Measurements from ENCODE around the gene ELP4.

ELP4 gene

GRCh38 chr11:31795706-31796498 lies 286.3 kb downstream of the ELP4 start:
- Histone ChIP-seq H3K4me2 (no peak overlapping the region), H3K27me3 (ENCODE audit: insufficient read depth, low read depth) (no peaks in the 10 kb centered on the region), H3K79me2 (ENCODE audit: insufficient read depth, low read depth) (no peaks in the 10 kb centered on the region), H2AFZ (ENCODE audit: low read depth) (no peak overlapping the region), H3K36me3 (ENCODE audit: insufficient read depth) (no peaks in the 10 kb centered on the region), H3K4me1 (ENCODE audit: low read depth, poor library complexity, severe bottlenecking) (no peaks in the 10 kb centered on the region), H3K4me3 (IDR thresholded peaks at IDR 0.05; ENCODE audit: insufficient read depth, low read depth, low read length) (no peak overlapping the region), H3K27ac (no peak overlapping the region), H4K20me1 (ENCODE audit: insufficient read depth) (no peaks in the 10 kb centered on the region), H3K9ac (no peak overlapping the region)
- no peak for TF ChIP-seq CTCF (conservative IDR thresholded peaks at IDR 0.05; ENCODE audit: low read depth, low read length)

- Histone ChIP-seq H3K27me3 (ENCODE audit: insufficient read depth, low read depth) (no peaks in the 10 kb centered on the region), H3K27ac (no peak overlapping the region)
Observed at GRCh38 chr11:31796499-31797189, 287.1 kb downstream of the ELP4 start.

GRCh38 chr11:31797190-31798056 lies 287.9 kb downstream of the ELP4 start:
- Histone ChIP-seq H3K4me1 (ENCODE audit: low read depth, poor library complexity, severe bottlenecking) (no peaks in the 10 kb centered on the region), H3K4me3 (IDR thresholded peaks at IDR 0.05; ENCODE audit: insufficient read depth, low read depth, low read length) (no peak overlapping the region), H3K4me2 (no peak overlapping the region), H4K20me1 (ENCODE audit: insufficient read depth) (no peaks in the 10 kb centered on the region), H3K9ac (no peak overlapping the region), H2AFZ (ENCODE audit: low read depth) (no peak overlapping the region), H3K27me3 (ENCODE audit: insufficient read depth, low read depth) (no peaks in the 10 kb centered on the region), H3K36me3 (ENCODE audit: insufficient read depth) (no peaks in the 10 kb centered on the region), H3K27ac (no peak overlapping the region), H3K79me2 (ENCODE audit: insufficient read depth, low read depth) (no peaks in the 10 kb centered on the region)
- no peak for TF ChIP-seq CTCF (conservative IDR thresholded peaks at IDR 0.05; ENCODE audit: low read depth, low read length)

More at GRCh38 chr11:31796499-31797189, 287.1 kb downstream of the ELP4 start:
- TF ChIP-seq CTCF (conservative IDR thresholded peaks at IDR 0.05; ENCODE audit: low read depth, low read length) = no peak
- H3K4me3 ChIP-seq (IDR thresholded peaks at IDR 0.05; ENCODE audit: insufficient read depth, low read depth, low read length) = no peak overlapping the region
- no peak overlapping the region for H3K4me2 ChIP-seq
- H3K9ac ChIP-seq = no peak overlapping the region
- H2AFZ ChIP-seq (ENCODE audit: low read depth) = no peak overlapping the region
- H4K20me1 ChIP-seq (ENCODE audit: insufficient read depth) = no peaks in the 10 kb centered on the region
- no peaks in the 10 kb centered on the region for H3K36me3 ChIP-seq (ENCODE audit: insufficient read depth)
- no peaks in the 10 kb centered on the region for H3K4me1 ChIP-seq (ENCODE audit: low read depth, poor library complexity, severe bottlenecking)
- no peaks in the 10 kb centered on the region for H3K79me2 ChIP-seq (ENCODE audit: insufficient read depth, low read depth)

GRCh38 chr11:31798057-31798553 lies 288.5 kb downstream of the ELP4 start:
- TF ChIP-seq CTCF (conservative IDR thresholded peaks at IDR 0.05; ENCODE audit: low read depth, low read length) = no peak
- Histone ChIP-seq H3K36me3 (ENCODE audit: insufficient read depth) (no peaks in the 10 kb centered on the region), H3K4me1 (ENCODE audit: low read depth, poor library complexity, severe bottlenecking) (no peaks in the 10 kb centered on the region), H2AFZ (ENCODE audit: low read depth) (no peak overlapping the region), H3K4me3 (IDR thresholded peaks at IDR 0.05; ENCODE audit: insufficient read depth, low read depth, low read length) (no peak overlapping the region), H3K4me2 (no peak overlapping the region), H3K79me2 (ENCODE audit: insufficient read depth, low read depth) (no peaks in the 10 kb centered on the region), H3K27ac (no peak overlapping the region), H4K20me1 (ENCODE audit: insufficient read depth) (no peaks in the 10 kb centered on the region), H3K27me3 (ENCODE audit: insufficient read depth, low read depth) (no peaks in the 10 kb centered on the region), H3K9ac (no peak overlapping the region)

Measured in KMS-11 (cell line).